Left forelimb (tissue), 1 donor: Measurements from ENCODE around the gene HFE.
"Not testable (repeated sequence)": the region's sequence is repeated elsewhere in the genome, so short reads cannot be mapped to it uniquely, and the experiment has no call there.

Source experiments
- DNase-seq: peaks from one replicate; pipeline ENCODE4 v3.0.0-alpha.2; 2018; ENCODE audit warnings: low spot score

HFE gene

GRCh38 chr6:26059941-26060340 lies 27.3 kb upstream of the HFE start:
- DNase-seq = no peak

GRCh38 chr6:26064619-26065257 lies 22.5 kb upstream of the HFE start:
- no peak for DNase-seq

GRCh38 chr6:26065952-26066380 lies 21.3 kb upstream of the HFE start:
- DNase-seq = no peak

DNA sequence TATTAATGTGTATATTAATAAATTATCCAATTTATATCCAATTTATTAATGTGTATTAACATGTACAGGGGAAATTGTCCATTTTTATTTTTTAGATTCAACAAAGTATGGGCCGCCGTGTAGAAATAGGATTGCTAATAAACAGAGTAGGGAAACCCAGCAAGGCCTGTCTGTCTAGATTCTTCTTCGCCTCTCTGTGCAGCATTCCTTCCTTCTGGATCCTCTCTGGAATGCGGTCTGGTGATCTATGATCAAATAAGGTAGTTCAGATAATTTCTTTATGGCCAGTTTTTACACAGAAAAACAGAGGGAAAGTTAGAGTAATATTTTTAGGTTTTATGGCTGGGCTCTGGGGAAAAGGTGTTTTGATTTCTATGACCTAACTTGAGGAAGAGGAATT lies 19.9 kb upstream of the HFE start:
- no peak for DNase-seq

GRCh38 chr6:26068036-26068435 lies 19.2 kb upstream of the HFE start:
- DNase-seq = no peak

DNA sequence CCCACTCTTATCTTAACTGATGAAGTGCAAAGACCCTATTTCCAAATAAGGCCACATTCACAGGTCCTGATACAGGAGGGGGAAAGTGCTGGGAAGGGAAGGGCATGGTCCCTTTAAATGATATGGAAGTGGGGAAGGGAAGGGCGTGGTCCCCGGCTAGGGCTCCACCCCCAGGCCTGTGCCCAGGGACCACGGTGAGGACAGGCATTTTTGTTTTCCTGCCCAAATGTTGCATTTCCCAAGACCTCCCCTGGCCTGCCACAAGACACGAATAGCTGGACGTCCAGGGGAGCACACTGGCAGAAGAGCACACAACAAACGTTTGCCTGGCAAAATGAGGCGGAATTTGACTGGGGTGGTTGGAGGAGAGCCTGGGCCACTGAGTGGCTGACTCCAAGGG lies 16.1 kb upstream of the HFE start:
- no peak for DNase-seq

GRCh38 chr6:26075063-26075717 lies 12.0 kb upstream of the HFE start:
- no peak for DNase-seq

DNA sequence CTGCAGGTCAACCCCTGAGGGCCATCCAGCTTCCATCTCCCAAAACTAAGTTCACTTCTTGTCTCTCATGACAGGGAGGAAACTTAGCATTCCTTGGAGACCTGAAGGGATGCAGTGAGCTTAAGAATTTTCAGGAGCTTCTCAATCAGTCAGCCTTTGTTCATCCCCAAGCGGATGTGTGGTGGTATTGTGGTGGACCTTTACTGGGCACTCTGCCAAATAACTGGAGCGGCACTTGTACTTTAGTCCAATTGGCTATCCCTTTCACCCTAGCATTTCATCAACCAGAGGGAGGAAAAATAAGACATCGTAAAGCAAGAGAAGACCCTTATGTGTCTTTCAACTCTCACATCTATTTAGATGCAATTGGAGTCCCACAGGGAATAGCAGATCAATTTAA lies 9.2 kb upstream of the HFE start:
- not testable (repeated sequence) for DNase-seq

GRCh38 chr6:26081096-26081495 lies 6.1 kb upstream of the HFE start:
- not testable (repeated sequence) for DNase-seq

DNA sequence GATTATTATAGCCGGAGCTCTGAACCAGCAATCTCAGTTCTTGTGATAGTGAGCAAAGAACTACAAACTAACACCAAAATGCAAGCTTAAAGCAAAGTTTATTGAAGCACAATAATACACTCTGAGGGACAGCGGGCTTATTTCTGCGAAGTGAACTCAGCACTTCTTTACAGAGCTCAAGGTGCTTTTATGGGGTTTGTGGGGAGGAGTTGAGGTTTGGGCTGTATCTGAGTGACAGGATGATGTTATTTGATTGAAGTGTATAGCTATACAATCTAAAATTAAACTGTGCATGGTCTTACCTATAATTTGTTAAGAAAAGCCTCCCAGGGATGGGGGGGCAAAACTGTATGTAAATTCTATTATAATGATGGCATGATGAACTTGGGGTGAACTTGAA lies 1.0 kb upstream of the HFE start:
- DNase-seq = no peak

DNA sequence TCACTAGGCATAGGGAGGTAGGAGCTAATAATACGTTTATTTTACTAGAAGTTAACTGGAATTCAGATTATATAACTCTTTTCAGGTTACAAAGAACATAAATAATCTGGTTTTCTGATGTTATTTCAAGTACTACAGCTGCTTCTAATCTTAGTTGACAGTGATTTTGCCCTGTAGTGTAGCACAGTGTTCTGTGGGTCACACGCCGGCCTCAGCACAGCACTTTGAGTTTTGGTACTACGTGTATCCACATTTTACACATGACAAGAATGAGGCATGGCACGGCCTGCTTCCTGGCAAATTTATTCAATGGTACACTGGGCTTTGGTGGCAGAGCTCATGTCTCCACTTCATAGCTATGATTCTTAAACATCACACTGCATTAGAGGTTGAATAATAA lies 1.1 kb downstream of the HFE start:
- DNase-seq = no peak

GRCh38 chr6:26089272-26089671 lies 2.0 kb downstream of the HFE start:
- no peak for DNase-seq

DNA sequence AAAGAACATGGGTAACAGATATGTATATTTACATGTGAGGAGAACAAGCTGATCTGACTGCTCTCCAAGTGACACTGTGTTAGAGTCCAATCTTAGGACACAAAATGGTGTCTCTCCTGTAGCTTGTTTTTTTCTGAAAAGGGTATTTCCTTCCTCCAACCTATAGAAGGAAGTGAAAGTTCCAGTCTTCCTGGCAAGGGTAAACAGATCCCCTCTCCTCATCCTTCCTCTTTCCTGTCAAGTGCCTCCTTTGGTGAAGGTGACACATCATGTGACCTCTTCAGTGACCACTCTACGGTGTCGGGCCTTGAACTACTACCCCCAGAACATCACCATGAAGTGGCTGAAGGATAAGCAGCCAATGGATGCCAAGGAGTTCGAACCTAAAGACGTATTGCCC lies 5.2 kb downstream of the HFE start:
- DNase-seq = no peak

GRCh38 chr6:26094036-26094435 lies 6.8 kb downstream of the HFE start:
- no peak for DNase-seq

DNA sequence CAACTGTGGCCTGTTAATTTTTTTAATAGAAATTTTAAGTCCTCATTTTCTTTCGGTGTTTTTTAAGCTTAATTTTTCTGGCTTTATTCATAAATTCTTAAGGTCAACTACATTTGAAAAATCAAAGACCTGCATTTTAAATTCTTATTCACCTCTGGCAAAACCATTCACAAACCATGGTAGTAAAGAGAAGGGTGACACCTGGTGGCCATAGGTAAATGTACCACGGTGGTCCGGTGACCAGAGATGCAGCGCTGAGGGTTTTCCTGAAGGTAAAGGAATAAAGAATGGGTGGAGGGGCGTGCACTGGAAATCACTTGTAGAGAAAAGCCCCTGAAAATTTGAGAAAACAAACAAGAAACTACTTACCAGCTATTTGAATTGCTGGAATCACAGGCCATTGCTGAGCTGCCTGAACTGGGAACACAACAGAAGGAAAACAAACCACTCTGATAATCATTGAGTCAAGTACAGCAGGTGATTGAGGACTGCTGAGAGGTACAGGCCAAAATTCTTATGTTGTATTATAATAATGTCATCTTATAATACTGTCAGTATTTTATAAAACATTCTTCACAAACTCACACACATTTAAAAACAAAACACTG lies 10.1 kb downstream of the HFE start:
- DNase-seq = no peak

DNA sequence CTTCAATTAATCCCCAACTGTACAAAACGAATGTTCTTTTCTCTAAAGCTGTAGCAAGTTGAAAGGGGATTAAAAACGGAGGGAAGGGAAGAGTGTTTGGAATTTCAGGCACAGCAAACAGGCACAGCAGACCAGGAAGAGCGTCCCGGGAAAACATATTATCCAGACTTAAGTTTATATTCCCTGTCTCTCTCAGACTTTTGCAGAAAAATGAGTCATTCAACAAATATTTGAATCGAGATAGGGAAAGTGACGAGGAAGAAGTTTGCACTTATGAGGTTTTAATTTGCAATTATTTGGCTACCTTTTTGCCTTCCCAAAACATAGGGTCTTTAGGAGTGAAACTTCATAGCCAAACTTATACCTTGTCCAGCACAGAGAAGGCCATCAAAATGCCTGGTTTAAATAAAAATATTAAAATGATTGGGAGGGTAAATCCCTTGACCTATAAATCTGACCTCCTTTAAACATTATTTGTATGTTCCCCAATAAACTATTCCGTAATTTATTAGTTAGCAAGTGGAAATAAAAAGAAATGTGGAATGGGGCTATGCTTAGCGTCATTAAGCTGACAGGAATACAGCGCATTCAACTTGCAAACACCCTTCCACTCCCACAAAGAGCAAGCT lies 16.0 kb downstream of the HFE start:
- no peak for DNase-seq

GRCh38 chr6:26103770-26104456 lies 16.7 kb downstream of the HFE start:
- peak; percentile 92 for DNase-seq

- no peak for DNase-seq
These were observed 17.4 kb downstream of the HFE start for GRCh38 chr6:26104457-26105108.

DNA sequence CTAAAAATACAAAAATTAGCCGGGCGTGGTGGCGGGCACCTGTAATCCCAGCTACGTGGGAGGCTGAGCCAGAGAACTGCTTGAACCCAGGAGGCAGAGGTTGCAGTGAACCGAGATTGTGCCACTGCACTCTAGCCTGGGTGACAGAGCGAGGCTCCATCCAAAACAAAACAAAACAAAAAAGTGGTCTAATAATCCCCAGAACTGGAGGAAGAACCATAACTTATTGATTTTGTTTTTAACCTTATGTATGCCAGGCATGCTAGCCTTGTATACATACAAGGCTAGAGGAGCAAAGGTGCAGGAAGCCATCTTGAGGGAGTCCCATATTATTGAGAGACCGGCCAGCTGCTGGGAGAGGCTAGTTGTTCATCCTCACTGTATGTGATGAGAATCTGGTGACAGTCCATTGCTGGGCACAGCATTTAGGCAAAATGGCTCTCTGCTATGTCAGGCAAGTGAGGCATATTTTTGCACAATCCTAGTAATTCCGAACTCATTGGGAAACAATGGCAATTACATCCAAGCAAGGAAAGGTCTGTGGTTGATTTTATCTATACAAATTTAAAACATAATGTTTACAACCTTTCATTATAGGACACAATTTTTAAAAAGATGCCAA lies 18.0 kb downstream of the HFE start:
- no peak for DNase-seq

GRCh38 chr6:26105842-26106241 lies 18.6 kb downstream of the HFE start:
- no peak for DNase-seq

GRCh38 chr6:26107935-26108334 lies 20.7 kb downstream of the HFE start:
- no peak for DNase-seq

DNA sequence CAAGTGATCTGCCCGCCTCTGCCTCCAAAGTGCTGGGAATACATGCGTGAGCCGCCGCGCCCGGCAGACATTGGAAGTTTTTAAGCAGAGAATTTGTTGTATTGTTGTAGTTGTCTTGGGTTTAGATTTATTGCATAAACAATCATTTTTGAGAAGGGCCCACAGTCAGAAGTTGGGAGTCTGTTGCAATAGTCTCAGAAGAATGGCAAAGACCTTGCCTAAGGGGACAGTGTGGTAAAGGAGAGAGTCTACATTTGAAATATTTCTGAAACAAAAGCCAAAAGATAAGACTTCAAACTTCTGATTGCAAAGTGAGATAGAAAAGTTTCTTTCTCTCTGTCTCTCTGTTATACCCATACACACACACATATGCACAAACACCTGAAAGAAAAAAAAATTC lies 22.5 kb downstream of the HFE start:
- no peak for DNase-seq
